ENCODE measurements around the gene C16orf82.

GRCh38 chr16:27024010-27024409, 42.7 kb upstream of the C16orf82 start:
- TF ChIP-seq CTCF (IDR thresholded peaks at IDR 0.05), result no peak
- TF ChIP-seq POLR2A (IDR thresholded peaks at IDR 0.05), result no peak

Data from lower leg skin (tissue), 3 donors.